Smooth muscle cell (in vitro differentiated cells): ENCODE results near the gene CHRNG. TPM values are rescaled to one million over a fixed set of nuclear protein-coding genes. Genes with fewer than 3 reads are reported as not detected.

Experiments
- DNase-seq: peaks from one replicate; lab custom pipeline; 2025; ENCODE audit not compliant: unreplicated experiment; lab: John Stamatoyannopoulos, UW
- H2AFZ ChIP-seq: fragments of 200-600 bp; sonication (generic); 2 replicates; pipeline ENCODE4 v1.6.0; 2016; ENCODE audit warnings: antibody characterized with exemption, low read depth, mild to moderate bottlenecking
- H3F3A ChIP-seq: fragments of 200-600 bp; sonication (generic); 2 replicates; pipeline ENCODE4 v1.6.0; 2017; ENCODE audit warnings: antibody characterized with exemption, low read depth
- H3K27ac ChIP-seq: fragments of 200-600 bp; sonication (generic); 2 replicates; pipeline ENCODE4 v1.5.1; 2016; ENCODE audit warnings: low read depth, mild to moderate bottlenecking
- H3K27me3 ChIP-seq: fragments of 200-600 bp; sonication (generic); 2 replicates; pipeline ENCODE4 v1.6.1; 2016; ENCODE audit warnings: low read depth, mild to moderate bottlenecking
- H3K36me3 ChIP-seq: fragments of 200-600 bp; sonication (generic); 2 replicates; pipeline ENCODE4 v1.5.1; 2016; ENCODE audit warnings: low read depth
- H3K4me1 ChIP-seq: fragments of 200-600 bp; sonication (generic); 2 replicates; pipeline ENCODE4 v1.5.1; 2016; ENCODE audit warnings: low read depth
- H3K4me2 ChIP-seq: fragments of 200-600 bp; sonication (generic); 2 replicates; pipeline ENCODE4 v1.6.0; 2016; ENCODE audit warnings: mild to moderate bottlenecking
- H3K4me3 ChIP-seq: fragments of 200-600 bp; sonication (generic); 2 replicates; pipeline ENCODE4 v1.5.1; 2016; ENCODE audit warnings: mild to moderate bottlenecking
- H3K79me2 ChIP-seq: fragments of 200-600 bp; sonication (generic); 2 replicates; pipeline ENCODE4 v1.6.0; 2016; ENCODE audit warnings: low read depth, mild to moderate bottlenecking
- H3K9ac ChIP-seq: fragments of 200-600 bp; sonication (generic); 2 replicates; pipeline ENCODE4 v1.6.0; 2016; ENCODE audit warnings: low read depth
- H3K9me3 ChIP-seq: fragments of 200-600 bp; sonication (generic); replicated peaks from 2 replicates; pipeline ENCODE4 v1.5.1; 2016; ENCODE audit warnings: low read depth
- H4K20me1 ChIP-seq: fragments of 200-600 bp; sonication (generic); 2 replicates; pipeline ENCODE4 v1.6.0; 2016; ENCODE audit warnings: low read depth
- CTCF ChIP-seq: fragments of 200-600 bp; sonication (generic); IDR thresholded peaks from 2 replicates; pipeline ENCODE4 v1.5.1; 2017; ENCODE audit warnings: borderline replicate concordance, mild to moderate bottlenecking, antibody characterized with exemption; ENCODE audit not compliant: insufficient read depth, poor library complexity, severe bottlenecking
- whole genome bisulfite sequencing: methylation state at CpG from one replicate; pipeline ENCODE4 v1.1.7; 2016; ENCODE audit warnings: low lambda C conversion rate; 5-methylcytosine and 5-hydroxymethylcytosine counted together
- polyA plus RNA-seq: library from polyadenylated mRNA; unstranded; fragments of >200 nt; fragmentation: Nextera tagmentation; extraction: Ambion mirVana; gene quantifications from 2 replicates; pipeline ENCODE4 v1.2.1, GENCODE V29; 2016
- total RNA-seq: library from RNA; depleted of rRNA; stranded (reverse); fragments of >200 nt; gene quantifications from 2 replicates; pipeline ENCODE4 v1.2.3, GENCODE V29; 2014

Gene CHRNG
- total and polyA plus RNA-seq, 2 experiments from 2014 or later = not detected

- peaks cover 55% of the 10 kb centered on the region for H4K20me1 ChIP-seq
- H3K79me2 ChIP-seq = peaks cover 71% of the 10 kb centered on the region
- H3K36me3 ChIP-seq = no peaks in the 10 kb centered on the region
- DNase-seq = no peak
- 98% methylated on average over 4 of the region's 4 CpGs for WGBS
- no peak overlapping the region for H2AFZ ChIP-seq
- peak overlapping the region; percentile 93 for H3K27ac ChIP-seq
- H3K27me3 ChIP-seq = no peaks in the 10 kb centered on the region
- H3K4me1 ChIP-seq = peaks cover 14% of the 10 kb centered on the region
- peak overlapping the region; percentile 95 for H3K9ac ChIP-seq
- TF ChIP-seq CTCF = no peak
- H3F3A ChIP-seq = peaks cover 4% of the 10 kb centered on the region
- peak overlapping the region; percentile 80 for H3K4me3 ChIP-seq
- no peaks in the 10 kb centered on the region for H3K9me3 ChIP-seq
- H3K4me2 ChIP-seq = peak overlapping the region; percentile 89
Observed at GRCh38 chr2:232551776-232552175, 12.3 kb downstream of the CHRNG start.

- peaks cover 6% of the 10 kb centered on the region for H3K36me3 ChIP-seq
- H3K9me3 ChIP-seq = no peaks in the 10 kb centered on the region
- H3K4me2 ChIP-seq = no peak overlapping the region
- H3K27me3 ChIP-seq = no peaks in the 10 kb centered on the region
- H3K27ac ChIP-seq = no peak overlapping the region
- no peak for DNase-seq
- peaks cover 1% of the 10 kb centered on the region for H3F3A ChIP-seq
- WGBS = 83% methylated on average over 3 of the region's 3 CpGs
- peaks cover 5% of the 10 kb centered on the region for H3K4me1 ChIP-seq
- no peak for TF ChIP-seq CTCF
- H4K20me1 ChIP-seq = peaks cover 76% of the 10 kb centered on the region
- no peak overlapping the region for H3K4me3 ChIP-seq
- no peak overlapping the region for H3K9ac ChIP-seq
- peaks cover 43% of the 10 kb centered on the region for H3K79me2 ChIP-seq
- no peak overlapping the region for H2AFZ ChIP-seq
Observed at GRCh38 chr2:232556426-232556825, 16.9 kb downstream of the CHRNG start.

GRCh38 chr2:232562515-232563151 lies 23.1 kb downstream of the CHRNG start:
- H3K79me2 ChIP-seq = no peaks in the 10 kb centered on the region
- peaks cover 43% of the 10 kb centered on the region for H4K20me1 ChIP-seq
- H3K9me3 ChIP-seq = no peaks in the 10 kb centered on the region
- no peak for DNase-seq
- no peaks in the 10 kb centered on the region for H3K4me1 ChIP-seq
- peak overlapping the region; percentile 54 for H3K27ac ChIP-seq
- H3K9ac ChIP-seq = peak overlapping the region; percentile 17
- H3K27me3 ChIP-seq = no peaks in the 10 kb centered on the region
- no peak for TF ChIP-seq CTCF
- H3F3A ChIP-seq = no peaks in the 10 kb centered on the region
- no peak overlapping the region for H3K4me3 ChIP-seq
- H3K4me2 ChIP-seq = no peak overlapping the region
- peaks cover 23% of the 10 kb centered on the region for H3K36me3 ChIP-seq
- 87% methylated on average over 8 of the region's 8 CpGs for WGBS
- no peak overlapping the region for H2AFZ ChIP-seq

GRCh38 chr2:232563580-232563979 lies 24.1 kb downstream of the CHRNG start:
- peaks cover 25% of the 10 kb centered on the region for H3K36me3 ChIP-seq
- H3K27me3 ChIP-seq = no peaks in the 10 kb centered on the region
- H3F3A ChIP-seq = no peaks in the 10 kb centered on the region
- H2AFZ ChIP-seq = no peak overlapping the region
- H3K4me2 ChIP-seq = no peak overlapping the region
- H4K20me1 ChIP-seq = peaks cover 41% of the 10 kb centered on the region
- no peak for TF ChIP-seq CTCF
- no peaks in the 10 kb centered on the region for H3K9me3 ChIP-seq
- H3K4me3 ChIP-seq = no peak overlapping the region
- H3K79me2 ChIP-seq = no peaks in the 10 kb centered on the region
- H3K9ac ChIP-seq = peak overlapping the region; percentile 17
- WGBS = 39% methylated on average over 3 of the region's 3 CpGs
- no peaks in the 10 kb centered on the region for H3K4me1 ChIP-seq
- DNase-seq = no peak
- peak overlapping the region; percentile 64 for H3K27ac ChIP-seq
